H1 (cell line): ENCODE data around the gene P2RY13. TPM values are rescaled to one million over a fixed set of nuclear protein-coding genes. Genes with fewer than 3 reads are reported as not detected.

ENCODE experiments used
- CTCF ChIA-PET: fragments of 300-600 bp; sonication (Branson Sonifier 250); formaldehyde crosslinking; loops from one replicate; lab custom pipeline; 2021; ENCODE audit not compliant: partially characterized antibody; lab: Charles Lee
- POLR2A ChIA-PET: fragments of 300-600 bp; sonication (Branson Sonifier 250); formaldehyde crosslinking; loops from one replicate; lab custom pipeline; 2021; ENCODE audit warnings: inconsistent platforms; ENCODE audit not compliant: partially characterized antibody; lab: Charles Lee
- DNase-seq, 2 experiments: peaks; one replicate each; pipeline versions ENCODE4 v3.0.0 to v3.0.0-alpha.2; 2010 to 2022; ENCODE audit warnings: low spot score in 2 of 2, low read depth in 1 of 2, mixed read lengths in 1 of 2
- FAIRE-seq: peaks from 2 replicates; lab custom pipeline; 2011; peaks lifted over from hg19 to GRCh38; lab: Jason Lieb, UNC
- H2AFZ ChIP-seq: 2 replicates; pipeline ENCODE4 v1.8.1; 2012; ENCODE audit warnings: low read length, inconsistent platforms
- H2AK5ac ChIP-seq: 2 replicates; pipeline ENCODE4 v1.6.1; 2013; ENCODE audit warnings: low read depth, low read length
- H2BK120ac ChIP-seq: replicated peaks from 2 replicates; pipeline ENCODE3; 2013; ENCODE audit warnings: low read depth, low read length, inconsistent platforms
- H2BK12ac ChIP-seq: 2 replicates; pipeline ENCODE4 v1.6.1; 2013; ENCODE audit warnings: low read depth, low read length
- H2BK15ac ChIP-seq: 2 replicates; pipeline ENCODE4 v1.6.1; 2013; ENCODE audit warnings: low read length
- H2BK20ac ChIP-seq: 2 replicates; pipeline ENCODE4 v1.6.1; 2013; ENCODE audit warnings: low read length
- H2BK5ac ChIP-seq: 2 replicates; pipeline ENCODE4 v1.6.1; 2013; ENCODE audit warnings: low read depth, low read length
- H3K14ac ChIP-seq: 2 replicates; pipeline ENCODE4 v1.6.1; 2013; ENCODE audit warnings: inconsistent platforms; ENCODE audit not compliant: insufficient read length
- H3K18ac ChIP-seq: 2 replicates; pipeline ENCODE4 v1.6.1; 2013; ENCODE audit warnings: low read length; ENCODE audit errors: extremely low read depth
- H3K23ac ChIP-seq: 2 replicates; pipeline ENCODE4 v1.6.1; 2013; ENCODE audit warnings: inconsistent platforms; ENCODE audit not compliant: insufficient read length
- H3K23me2 ChIP-seq: 2 replicates; pipeline ENCODE4 v1.6.1; 2013; ENCODE audit warnings: low read depth, low read length
- H3K27ac ChIP-seq: 2 replicates; pipeline ENCODE4 v1.6.1; 2011; ENCODE audit warnings: low read depth, low read length, inconsistent platforms
- H3K27me3 ChIP-seq, 4 experiments: replicated peaks in 1 of 4; 1 replicate in 1 of 4; 2 replicates in 3 of 4; pipeline versions ENCODE4 v1.6.1 to v1.8.1; 2011 to 2013; ENCODE audit warnings: low read length in 3 of 4, mild to moderate bottlenecking in 3 of 4, inconsistent platforms in 2 of 4, mixed read lengths in 2 of 4, moderate library complexity in 1 of 4; ENCODE audit not compliant: control insufficient read depth in 3 of 4, insufficient read depth in 3 of 4; ENCODE audit errors: extremely low read depth in 1 of 4
- H3K36me3 ChIP-seq, 4 experiments: 2 replicates each; pipeline versions ENCODE4 v1.6.1 to v1.8.1; 2011 to 2013; ENCODE audit warnings: mild to moderate bottlenecking in 4 of 4, low read length in 3 of 4, moderate library complexity in 2 of 4, control low read depth in 1 of 4, inconsistent platforms in 1 of 4; ENCODE audit not compliant: insufficient read depth in 4 of 4, control insufficient read depth in 2 of 4
- H3K4ac ChIP-seq: replicated peaks from 2 replicates; pipeline ENCODE3; 2013; ENCODE audit warnings: low read length, low read depth, mixed read lengths, inconsistent platforms; ENCODE audit not compliant: insufficient read length
- H3K4me1 ChIP-seq, 4 experiments: replicated peaks in 1 of 4; 1 replicate in 1 of 4; 2 replicates in 3 of 4; pipeline versions ENCODE4 v1.6.1 to v1.8.1; 2011 to 2013; ENCODE audit warnings: low read length in 3 of 4, inconsistent platforms in 2 of 4, mixed read lengths in 1 of 4; ENCODE audit not compliant: insufficient read depth in 4 of 4, control insufficient read depth in 3 of 4
- H3K4me2 ChIP-seq, 2 experiments: 2 replicates each; pipeline versions ENCODE4 v1.6.1 to v1.8.1; 2011 to 2013; ENCODE audit warnings: low read depth in 2 of 2, low read length in 2 of 2, control low read depth in 1 of 2, inconsistent platforms in 1 of 2, mild to moderate bottlenecking in 1 of 2; ENCODE audit not compliant: insufficient read depth in 1 of 2
- H3K4me3 ChIP-seq, 4 experiments: fragments of 200-600, 300-600 bp in 1 of 4; sonication (generic), shearing (Covaris generic), sonication (Bioruptor Twin) in 1 of 4; 2 replicates each; pipeline versions ENCODE4 v1.5.1 to v1.8.1; 2011 to 2016; ENCODE audit warnings: low read length in 4 of 4, low read depth in 3 of 4, control low read depth in 2 of 4, inconsistent platforms in 2 of 4, mild to moderate bottlenecking in 2 of 4, mixed read lengths in 1 of 4, moderate library complexity in 1 of 4; ENCODE audit not compliant: insufficient read depth in 2 of 4; ENCODE audit errors: extremely low read depth in 1 of 4
- H3K56ac ChIP-seq: replicated peaks from 2 replicates; pipeline ENCODE3; 2013; ENCODE audit warnings: low read depth, mild to moderate bottlenecking, mixed read lengths, low read length, inconsistent platforms; ENCODE audit not compliant: insufficient read length
- H3K79me1 ChIP-seq: 2 replicates; pipeline ENCODE4 v1.6.1; 2013; ENCODE audit warnings: low read depth, low read length, control low read depth
- H3K79me2 ChIP-seq, 2 experiments: 2 replicates each; pipeline versions ENCODE4 v1.6.1 to v1.8.1; 2012 to 2013; ENCODE audit warnings: low read length in 2 of 2, mild to moderate bottlenecking in 2 of 2, inconsistent platforms in 1 of 2; ENCODE audit not compliant: insufficient read depth in 2 of 2, control insufficient read depth in 1 of 2
- H3K9ac ChIP-seq, 4 experiments: replicated peaks in 1 of 4; 1 replicate in 1 of 4; 2 replicates in 3 of 4; pipeline versions ENCODE4 v1.6.1 to v1.8.1; 2011 to 2013; ENCODE audit warnings: low read depth in 3 of 4, low read length in 3 of 4, control low read depth in 2 of 4, mild to moderate bottlenecking in 2 of 4, moderate library complexity in 2 of 4, inconsistent platforms in 1 of 4; ENCODE audit errors: extremely low read depth in 1 of 4
- H3K9me3 ChIP-seq, 2 experiments: 2 replicates each; pipeline versions ENCODE4 v1.6.1 to v1.8.1; 2012 to 2013; ENCODE audit warnings: mild to moderate bottlenecking in 2 of 2, moderate library complexity in 2 of 2, control low read depth in 1 of 2, inconsistent platforms in 1 of 2, low read depth in 1 of 2, low read length in 1 of 2, mixed read lengths in 1 of 2; ENCODE audit not compliant: insufficient read depth in 2 of 2
- H4K20me1 ChIP-seq, 2 experiments: replicated peaks in 1 of 2; 2 replicates each; pipeline versions ENCODE3 to v1.8.1; 2011 to 2013; ENCODE audit warnings: inconsistent platforms in 2 of 2, low read length in 2 of 2, mild to moderate bottlenecking in 1 of 2; ENCODE audit not compliant: insufficient read depth in 2 of 2, control insufficient read depth in 1 of 2
- H4K5ac ChIP-seq: 2 replicates; pipeline ENCODE4 v1.6.1; 2013; ENCODE audit warnings: low read length, low read depth, mixed read lengths, inconsistent platforms; ENCODE audit not compliant: insufficient read length
- H4K8ac ChIP-seq: 2 replicates; pipeline ENCODE4 v1.8.0; 2013; ENCODE audit warnings: mild to moderate bottlenecking, moderate library complexity, low read length, inconsistent platforms; ENCODE audit not compliant: insufficient read depth; ENCODE audit errors: extremely low read depth
- H4K91ac ChIP-seq: replicated peaks from 2 replicates; pipeline ENCODE3; 2013; ENCODE audit warnings: low read length, mixed read lengths, inconsistent platforms; ENCODE audit not compliant: insufficient read length
- CEBPB ChIP-seq: IDR thresholded peaks from 2 replicates; pipeline ENCODE4 v1.6.1; 2012; ENCODE audit warnings: low read depth, low read length
- MAFK ChIP-seq: IDR thresholded peaks from 2 replicates; pipeline ENCODE4 v1.6.1; 2012; ENCODE audit warnings: low read depth, mild to moderate bottlenecking, improper control_type of control experiment, low read length
- RAD21 ChIP-seq, 2 experiments: IDR thresholded peaks in 1 of 2; conservative IDR thresholded peaks in 1 of 2; 2 replicates each; pipeline ENCODE4 v1.6.1; 2011; ENCODE audit warnings: low read depth in 2 of 2, low read length in 2 of 2, improper control_type of control experiment in 1 of 2, inconsistent platforms in 1 of 2, mild to moderate bottlenecking in 1 of 2, moderate library complexity in 1 of 2
- WGBS, 2 experiments: shearing (Covaris generic) in 1 of 2; methylation state at CpG; one replicate each; pipeline versions ENCODE4 v1.1.6 to v1.1.7; 2013 to 2015; ENCODE audit warnings: low lambda C conversion rate in 2 of 2, mixed read lengths in 2 of 2, inconsistent platforms in 1 of 2, low coverage in 1 of 2, missing lambda C conversion rate in 1 of 2; ENCODE audit not compliant: insufficient replicate concordance in 2 of 2, insufficient coverage in 1 of 2, insufficient read length in 1 of 2; ENCODE audit errors: extremely low coverage in 1 of 2, missing lambda C conversion rate in 1 of 2; 5-methylcytosine and 5-hydroxymethylcytosine counted together
- polyA plus RNA-seq, 7 experiments: library from polyadenylated mRNA; depleted of rRNA in 3 of 7; stranded (reverse) in 5 of 7; unstranded in 2 of 7; fragments of >200 nt in 5 of 7; fragments of 200-250 nt in 2 of 7; gene quantifications; 1 replicate in 5 of 7; 2 replicates in 1 of 7; 4 replicates in 1 of 7; pipeline versions ENCODE4 v1.2.1 to v1.2.3, GENCODE V29; 2011 to 2013; ENCODE audit warnings: missing spikeins in 2 of 7, mixed read lengths in 2 of 7
- total RNA-seq: library from RNA; stranded (reverse); fragmentation: NEBNext Ultra II Directional; extraction: Animal tissue kit (Norgen Biotek cat#: 25700); gene quantifications from 2 replicates; pipeline ENCODE4 v1.2.1, GENCODE V29; 2021

The P2RY13 gene
- total and polyA plus RNA-seq, 2 of the 8 experiments (the other 6 are each of a cell fraction or from before 2014, with no cell fraction given): not detected

GRCh38 chr3:151314137-151314536, 15.2 kb downstream of the P2RY13 start:
- no peaks in the 10 kb centered on the region for H3K23me2 ChIP-seq
- H2BK120ac ChIP-seq: no peak overlapping the region
- FAIRE-seq (no peak), DNase-seq (no peak)
- no peak overlapping the region for H3K14ac ChIP-seq
- H4K5ac ChIP-seq: no peak overlapping the region
- H4K8ac ChIP-seq: no peak overlapping the region
- no peaks in the 10 kb centered on the region for H3K79me2 ChIP-seq
- TF ChIP-seq CEBPB (0 out of 2 replicates have a peak, but pooled peaks have one; percentile 7), RAD21 (IDR thresholded peaks at IDR 0.05 in 1 of 2, conservative IDR thresholded peaks at IDR 0.05 in 1 of 2; ENCODE audit: low read depth in 2 of 2, low read length in 2 of 2) (no peak), MAFK (no peak)
- no peak overlapping the region for H3K23ac ChIP-seq
- no peak overlapping the region for H2BK5ac ChIP-seq
- no peak overlapping the region for H3K4me3 ChIP-seq
- no peak overlapping the region for H3K56ac ChIP-seq
- no peak overlapping the region for H2BK15ac ChIP-seq
- H3K27me3 ChIP-seq: no peaks in the 10 kb centered on the region
- H4K20me1 ChIP-seq: no peaks in the 10 kb centered on the region
- no peak overlapping the region for H4K91ac ChIP-seq
- no peaks in the 10 kb centered on the region for H3K9me3 ChIP-seq
- no peak overlapping the region for H3K27ac ChIP-seq
- H3K79me1 ChIP-seq: no peaks in the 10 kb centered on the region
- H3K4me2 ChIP-seq: no peak overlapping the region
- peaks cover 3 to 14% (median 6%) of the 10 kb centered on the region in 4 experiments; a peak in 4 of 7 replicates for H3K4me1 ChIP-seq
- H2AK5ac ChIP-seq: no peak overlapping the region
- no peak overlapping the region for H2BK20ac ChIP-seq
- 87% methylated on average over 2 of the region's 2 CpGs; no CpG with 5 or more reads in 1 of the 2 experiments for WGBS, 2 experiments
- ChIA-PET POLR2A (interaction anchor here (0.7 kb wide), 1 partner anchor 146 kb away, joined by 3 read pairs; no protein-coding TSS in a partner anchor), CTCF (interaction anchor here (0.6 to 1.6 kb wide), 2 partner anchors 8 to 292 kb away, joined by 4 to 5 read pairs; no protein-coding TSS in a partner anchor)
- no peak overlapping the region for H3K4ac ChIP-seq
- H2AFZ ChIP-seq: no peak overlapping the region
- H3K18ac ChIP-seq: no peak overlapping the region
- H3K36me3 ChIP-seq: no peaks in the 10 kb centered on the region
- H3K9ac ChIP-seq: no peak overlapping the region
- H2BK12ac ChIP-seq: no peak overlapping the region
